NCI-H510A treated with DMSO at 0.1 percent for 48 hours (cell line): ENCODE measurements around the gene DPYSL5.
"Not testable (repeated sequence)": the region's sequence is repeated elsewhere in the genome, so short reads cannot be mapped to it uniquely, and the experiment has no call there.

Source experiments
- DNase-seq: peaks from one replicate; lab custom pipeline; 2025; lab: John Stamatoyannopoulos, UW

The DPYSL5 gene

GRCh38 chr2:26875808-26876207 lies 27.9 kb downstream of the DPYSL5 start:
- no peak for DNase-seq

- no peak for DNase-seq
Measured at GRCh38 chr2:26876260-26876659, 28.3 kb downstream of the DPYSL5 start.

GRCh38 chr2:26877276-26877675 lies 29.3 kb downstream of the DPYSL5 start:
- DNase-seq: no peak

DNA sequence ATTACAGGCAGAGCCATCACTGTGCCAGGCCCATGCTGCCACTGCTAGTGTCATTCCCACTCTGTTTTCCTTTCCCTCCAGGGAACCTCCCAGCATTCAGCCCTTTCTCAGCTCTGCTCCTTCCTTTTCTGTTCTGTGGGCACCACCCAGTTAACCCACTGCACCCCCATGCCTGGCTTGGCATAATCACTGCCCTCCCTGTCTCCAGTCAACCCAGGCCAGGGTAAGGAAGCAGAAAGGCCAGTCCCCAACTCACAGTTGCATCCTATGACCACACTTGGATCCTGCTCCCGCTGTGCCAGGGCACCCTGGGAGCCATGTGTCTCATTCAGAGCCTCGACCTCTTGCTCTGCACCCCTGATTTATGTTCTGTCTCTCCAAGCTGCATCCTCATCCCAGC lies 32.2 kb downstream of the DPYSL5 start:
- DNase-seq: no peak

GRCh38 chr2:26880910-26881435 lies 33.0 kb downstream of the DPYSL5 start:
- DNase-seq: no peak

DNA sequence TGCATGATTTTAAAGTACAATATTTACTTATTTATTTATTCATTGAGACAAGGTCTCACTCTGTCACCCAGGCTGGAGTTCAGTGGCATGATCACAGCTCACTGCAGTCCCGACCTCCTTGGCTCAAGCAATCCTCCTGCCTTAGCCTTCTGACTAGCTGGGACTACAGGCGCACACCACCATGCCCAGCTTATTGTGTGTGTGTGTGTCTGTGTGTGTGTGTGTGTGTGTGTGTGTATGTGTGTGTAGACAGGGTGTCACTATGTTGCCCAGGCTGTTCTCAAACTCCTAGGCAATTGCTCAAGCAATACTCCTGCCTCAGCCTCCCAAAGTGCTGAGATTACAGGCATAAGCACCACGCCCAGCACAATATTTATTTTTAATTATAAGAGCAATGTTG lies 34.3 kb downstream of the DPYSL5 start:
- not testable (repeated sequence) for DNase-seq

GRCh38 chr2:26883956-26884355 lies 36.0 kb downstream of the DPYSL5 start:
- no peak for DNase-seq

GRCh38 chr2:26884486-26884885 lies 36.6 kb downstream of the DPYSL5 start:
- DNase-seq: no peak

DNA sequence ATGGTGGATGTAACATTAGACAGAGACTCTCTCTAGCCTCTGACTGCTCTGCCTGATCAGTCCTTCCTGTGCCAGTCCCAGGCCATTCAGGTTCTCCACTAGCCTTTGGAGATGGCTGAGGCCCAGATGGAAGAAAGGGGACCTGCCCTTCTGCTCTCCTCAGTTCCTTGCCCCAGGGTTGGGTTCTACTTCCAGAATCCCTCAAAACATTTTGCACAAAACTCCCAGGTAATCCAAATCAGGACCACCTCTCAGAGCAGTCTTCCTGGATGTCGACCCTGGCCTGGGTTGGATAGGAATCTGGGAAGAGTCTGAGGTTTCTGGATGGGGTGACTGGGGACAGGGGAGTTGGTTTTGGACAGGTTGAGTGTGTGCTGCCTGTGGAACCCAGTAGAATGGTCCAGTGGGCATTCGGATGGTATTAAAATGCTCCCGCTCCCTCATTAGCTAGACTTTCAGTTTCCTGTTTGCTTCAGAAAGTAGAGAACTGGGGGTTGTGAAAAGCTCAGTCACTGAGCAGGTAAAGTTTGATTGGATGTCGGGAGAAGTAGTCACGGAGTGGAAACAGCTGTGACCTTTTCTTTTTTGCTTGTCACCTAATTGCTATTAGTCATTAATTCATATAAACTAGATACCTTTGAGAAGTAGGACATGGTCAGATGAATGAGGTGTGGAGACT lies 37.9 kb downstream of the DPYSL5 start:
- no peak for DNase-seq

DNA sequence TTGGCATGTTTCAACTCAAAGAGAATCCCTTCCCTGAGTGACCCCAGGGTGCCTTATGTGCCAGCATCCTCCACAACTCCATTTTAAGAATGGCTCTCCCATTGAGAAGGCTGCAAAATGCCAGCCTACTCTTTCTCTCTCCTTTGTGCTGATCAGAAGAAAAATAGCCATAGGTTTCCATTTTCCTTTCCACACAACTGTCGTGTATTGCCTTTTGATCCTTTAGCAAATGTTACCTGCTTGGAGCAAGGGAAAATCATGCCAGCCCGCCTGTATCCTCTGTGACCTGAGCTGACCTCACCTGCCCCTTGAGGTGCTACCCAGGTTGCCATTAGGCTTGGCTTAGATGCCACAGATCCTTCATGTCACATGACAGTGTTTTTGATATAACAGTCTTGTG lies 38.8 kb downstream of the DPYSL5 start:
- no peak for DNase-seq

DNA sequence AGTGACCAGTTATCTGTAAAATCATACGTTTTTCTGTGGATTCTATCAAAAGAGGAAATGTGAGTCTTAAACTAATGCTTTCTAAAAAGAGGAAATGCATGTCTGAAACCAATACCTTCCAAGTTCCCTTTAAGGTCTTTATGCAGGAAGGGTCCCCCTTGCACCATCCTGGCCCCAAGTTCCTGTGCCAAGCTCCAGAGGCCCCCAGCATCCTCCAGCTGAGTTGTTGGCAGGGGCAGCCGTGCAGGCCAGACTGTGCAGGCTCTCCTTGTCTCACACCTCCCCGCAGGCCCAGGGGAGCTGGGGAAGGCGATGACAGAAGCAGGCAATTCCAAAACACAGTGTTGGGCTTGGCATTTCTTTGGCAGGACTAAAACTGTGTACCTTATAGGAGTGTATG lies 39.2 kb downstream of the DPYSL5 start:
- no peak for DNase-seq

GRCh38 chr2:26889796-26890195 lies 41.9 kb downstream of the DPYSL5 start:
- no peak for DNase-seq

DNA sequence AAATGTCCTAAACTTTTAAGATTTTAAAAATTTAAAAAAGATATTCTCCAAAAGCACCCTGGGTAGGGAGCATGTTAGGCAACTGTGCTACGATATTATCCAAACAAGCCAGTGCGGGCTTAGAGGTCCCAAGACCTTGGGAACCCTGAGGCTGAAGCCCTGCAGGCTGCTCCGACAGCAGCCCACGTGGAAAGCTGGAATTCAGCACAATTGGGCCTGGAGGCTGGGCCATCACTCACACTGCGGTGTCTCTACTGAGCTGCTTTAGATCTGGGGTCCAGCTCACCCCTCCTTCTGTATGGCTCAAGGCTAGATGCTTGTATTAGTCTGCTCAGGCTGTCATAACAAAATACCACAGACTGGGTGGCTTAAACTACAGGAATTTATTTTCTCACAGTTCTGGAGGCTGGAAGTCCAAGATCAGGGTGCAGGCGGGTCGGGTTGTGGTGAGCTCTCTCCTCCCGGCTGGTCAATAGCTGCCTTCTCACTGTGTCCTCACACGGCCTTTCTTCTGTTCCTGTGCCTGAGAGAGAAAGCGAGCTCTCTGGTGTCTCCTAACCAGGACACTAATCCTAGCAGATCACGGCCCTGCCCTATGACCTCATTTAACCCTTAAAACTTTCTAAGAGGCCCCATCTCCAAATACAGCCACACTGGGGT lies 42.5 kb downstream of the DPYSL5 start:
- no peak for DNase-seq

DNA sequence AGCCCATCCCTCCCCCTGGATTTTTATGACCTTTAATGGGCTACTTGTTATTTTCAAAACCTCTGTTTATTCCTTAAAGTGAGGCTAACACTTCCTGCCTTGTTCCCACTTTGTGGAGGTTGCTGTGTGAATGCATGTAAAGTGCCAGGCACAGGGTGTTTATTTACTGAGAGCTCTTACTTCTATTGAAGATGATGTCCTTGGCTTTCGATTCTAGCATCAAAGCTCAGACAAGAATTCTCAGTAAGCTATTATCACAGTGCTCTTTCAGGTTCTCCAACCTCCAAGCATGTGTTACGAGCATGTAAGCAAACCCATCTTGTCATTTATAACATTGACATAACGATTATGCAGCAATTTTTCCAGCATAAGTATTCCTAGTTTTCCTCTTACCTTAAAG lies 44.2 kb downstream of the DPYSL5 start:
- peak; percentile 45 for DNase-seq

GRCh38 chr2:26892922-26893524 lies 45.1 kb downstream of the DPYSL5 start:
- DNase-seq: no peak

- no peak for DNase-seq
Measured at GRCh38 chr2:26894136-26894535, 46.2 kb downstream of the DPYSL5 start.

GRCh38 chr2:26897807-26898479 lies 50.0 kb downstream of the DPYSL5 start:
- DNase-seq: no peak

DNA sequence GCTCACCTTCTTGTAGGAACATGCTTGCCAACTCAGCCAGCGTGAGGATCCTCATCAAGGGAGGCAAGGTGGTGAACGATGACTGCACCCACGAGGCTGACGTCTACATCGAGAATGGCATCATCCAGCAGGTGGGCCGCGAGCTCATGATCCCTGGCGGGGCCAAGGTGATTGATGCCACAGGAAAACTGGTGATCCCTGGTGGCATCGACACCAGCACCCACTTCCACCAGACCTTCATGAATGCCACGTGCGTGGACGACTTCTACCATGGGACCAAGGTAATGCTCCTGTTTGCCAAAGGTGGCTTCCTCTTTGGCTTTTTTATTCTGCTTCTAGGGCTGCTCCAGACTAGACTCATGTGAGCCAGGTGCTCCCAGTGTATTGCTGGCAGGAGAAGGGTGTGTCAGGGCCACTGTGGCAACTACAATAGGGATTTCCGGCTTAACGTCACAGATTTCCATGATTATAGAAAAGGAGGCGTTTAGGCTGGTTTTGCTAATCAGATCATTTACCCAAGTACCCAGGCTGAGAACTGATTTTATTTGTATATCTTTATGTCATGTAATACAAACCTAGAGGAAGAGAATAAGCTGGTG lies 50.6 kb downstream of the DPYSL5 start:
- DNase-seq: no peak

GRCh38 chr2:26899500-26900164 lies 51.7 kb downstream of the DPYSL5 start:
- no peak for DNase-seq

DNA sequence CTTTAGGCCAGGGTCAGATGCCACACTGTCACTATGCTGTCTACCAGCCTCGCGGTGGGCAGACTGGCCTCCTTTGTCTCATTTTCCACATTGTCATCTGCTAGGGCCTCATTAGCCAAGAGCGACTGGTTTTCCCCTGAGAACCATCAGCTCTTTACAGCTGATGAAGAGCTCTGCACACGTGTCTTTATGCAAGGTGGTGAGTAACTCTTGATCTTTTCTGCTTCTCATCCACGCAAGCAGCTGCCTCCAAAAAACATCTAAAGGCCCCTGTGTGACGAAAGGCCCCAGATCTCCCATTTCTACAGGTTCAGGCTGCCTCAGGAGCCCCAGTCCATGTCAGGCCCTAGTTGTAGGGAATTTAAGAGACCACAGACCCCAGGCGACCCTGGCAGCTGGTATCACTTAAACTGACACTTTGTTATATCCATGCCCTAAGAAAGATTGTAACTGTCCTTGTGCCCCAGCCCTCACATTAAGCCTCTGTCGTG lies 52.9 kb downstream of the DPYSL5 start:
- no peak for DNase-seq

- no peak for DNase-seq
Measured at GRCh38 chr2:26901326-26902183, 53.6 kb downstream of the DPYSL5 start.
